HG02970 (cell line): ENCODE measurements around the gene ADCY7.

ENCODE experiments used
- ATAC-seq: cut with Tn5 transposase; IDR thresholded peaks from one replicate; pipeline ENCODE4 v1.9.1; 2021; ENCODE audit warnings: mild to moderate bottlenecking, moderate library complexity, moderate number of reproducible peaks; ENCODE audit not compliant: unreplicated experiment, low FRiP score

Gene ADCY7

GRCh38 chr16:50265716-50266336 is 525 bp upstream of the ADCY7 start:
- ATAC-seq = no peak

DNA sequence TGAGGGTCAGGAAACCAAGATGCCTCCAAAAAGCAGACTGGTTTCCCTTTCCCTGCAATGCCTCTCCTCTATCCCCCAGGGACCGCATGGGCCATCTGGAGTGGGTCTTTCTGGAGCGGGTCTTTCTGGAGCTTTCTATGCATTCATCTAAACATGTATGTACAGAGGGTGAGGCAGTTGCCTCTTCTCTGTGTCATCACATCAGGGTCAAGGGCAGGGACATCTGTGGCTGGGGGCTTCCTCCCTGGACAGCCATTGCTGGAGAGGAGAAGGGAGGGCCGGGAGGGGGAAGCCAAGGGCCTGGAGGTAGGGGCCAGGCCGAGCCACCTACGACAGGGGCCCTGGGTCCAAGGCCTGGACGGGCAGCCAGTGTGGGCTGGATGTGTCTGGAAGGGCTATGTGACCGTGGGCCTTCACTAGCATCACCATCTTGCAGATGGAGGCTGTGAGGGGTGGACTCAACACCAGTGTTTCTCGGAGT is 840 bp downstream of the ADCY7 start:
- no peak for ATAC-seq

GRCh38 chr16:50267651-50268050 is 1.3 kb downstream of the ADCY7 start:
- no peak for ATAC-seq

- ATAC-seq = no peak
These were observed 2.0 kb downstream of the ADCY7 start for GRCh38 chr16:50268352-50268751.

- no peak for ATAC-seq
These were observed 2.8 kb downstream of the ADCY7 start for GRCh38 chr16:50269061-50269705.

DNA sequence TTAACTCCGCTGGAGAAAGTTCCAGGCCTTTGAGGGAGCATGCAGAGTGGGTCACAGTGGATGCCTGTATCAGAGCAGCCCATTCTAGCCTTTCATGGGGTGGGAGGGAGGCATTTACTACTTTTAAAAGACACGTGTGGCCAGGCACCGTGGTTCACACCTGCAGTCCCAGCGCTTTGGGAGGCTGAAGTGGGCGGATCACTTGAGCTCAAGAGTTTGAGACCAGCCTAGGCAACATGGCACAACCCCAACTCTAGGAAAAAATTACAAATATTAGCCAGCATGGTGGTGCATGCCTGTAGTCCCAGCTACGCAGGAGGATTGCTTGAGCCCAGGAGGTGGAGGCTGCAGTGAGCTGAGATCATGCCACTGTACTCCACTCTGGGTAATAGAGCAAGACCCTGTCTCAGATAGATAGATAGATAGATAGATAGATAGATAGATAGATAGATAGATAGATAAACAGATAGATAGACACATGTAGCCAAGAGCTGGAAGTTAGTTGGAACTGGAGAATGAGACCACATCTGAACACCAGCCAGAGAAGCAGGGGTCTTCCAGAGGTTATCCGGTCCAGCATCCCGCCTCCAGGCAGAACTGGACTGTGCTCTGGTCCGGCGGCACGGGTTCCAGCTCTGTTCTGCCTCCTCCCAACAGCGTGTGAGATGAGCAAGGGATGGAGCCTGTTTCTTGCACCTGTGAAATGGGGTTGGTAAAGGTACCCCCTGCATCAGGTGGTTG is 3.6 kb downstream of the ADCY7 start:
- ATAC-seq = no peak

- ATAC-seq = no peak
These were observed 4.3 kb downstream of the ADCY7 start for GRCh38 chr16:50270510-50271147.

GRCh38 chr16:50271148-50272041 is 5.0 kb downstream of the ADCY7 start:
- ATAC-seq = no peak

- no peak for ATAC-seq
These were observed 5.8 kb downstream of the ADCY7 start for GRCh38 chr16:50272111-50272571.

- ATAC-seq = no peak
These were observed 6.5 kb downstream of the ADCY7 start for GRCh38 chr16:50272687-50273381.

DNA sequence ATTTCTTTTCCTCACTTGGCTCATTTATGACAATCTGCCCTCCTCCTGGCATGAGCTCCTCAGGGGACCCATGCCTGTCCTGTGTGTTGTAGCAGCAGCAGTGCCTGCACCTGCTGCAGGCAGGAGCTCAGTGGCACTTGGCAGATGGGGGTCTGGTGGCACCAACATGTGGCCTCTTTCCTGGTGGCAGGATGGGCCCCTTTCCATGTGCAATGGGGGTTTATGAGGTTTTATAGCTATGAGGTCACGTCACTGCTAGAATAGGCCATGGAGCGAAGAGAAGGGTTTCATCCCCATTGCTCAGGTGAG is 7.0 kb downstream of the ADCY7 start:
- no peak for ATAC-seq

DNA sequence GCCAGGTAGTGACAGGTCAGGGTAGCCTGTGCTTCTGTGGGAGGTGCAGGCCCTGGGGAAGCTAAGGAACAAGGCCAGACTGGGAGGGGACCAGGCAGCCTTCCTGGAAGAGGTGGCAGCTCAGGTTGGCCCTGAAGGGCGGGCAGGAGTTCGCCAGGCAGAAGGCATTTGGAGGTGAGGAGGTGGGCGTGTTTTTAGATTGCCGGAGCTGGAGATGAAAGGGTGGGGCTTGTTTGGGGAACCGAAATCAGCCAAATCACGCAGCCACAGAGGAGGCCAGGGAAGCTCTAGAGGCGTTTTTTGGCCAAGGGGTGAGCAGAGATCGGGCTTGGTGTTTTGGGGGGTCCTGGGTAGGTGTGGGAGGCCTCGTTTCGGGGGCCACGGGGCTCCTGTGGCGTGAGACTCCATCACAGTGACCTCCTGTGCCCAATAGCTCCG is 7.6 kb downstream of the ADCY7 start:
- no peak for ATAC-seq

- ATAC-seq = no peak
These were observed 8.2 kb downstream of the ADCY7 start for GRCh38 chr16:50274326-50275097.

- no peak for ATAC-seq
These were observed 8.7 kb downstream of the ADCY7 start for GRCh38 chr16:50275098-50275415.

DNA sequence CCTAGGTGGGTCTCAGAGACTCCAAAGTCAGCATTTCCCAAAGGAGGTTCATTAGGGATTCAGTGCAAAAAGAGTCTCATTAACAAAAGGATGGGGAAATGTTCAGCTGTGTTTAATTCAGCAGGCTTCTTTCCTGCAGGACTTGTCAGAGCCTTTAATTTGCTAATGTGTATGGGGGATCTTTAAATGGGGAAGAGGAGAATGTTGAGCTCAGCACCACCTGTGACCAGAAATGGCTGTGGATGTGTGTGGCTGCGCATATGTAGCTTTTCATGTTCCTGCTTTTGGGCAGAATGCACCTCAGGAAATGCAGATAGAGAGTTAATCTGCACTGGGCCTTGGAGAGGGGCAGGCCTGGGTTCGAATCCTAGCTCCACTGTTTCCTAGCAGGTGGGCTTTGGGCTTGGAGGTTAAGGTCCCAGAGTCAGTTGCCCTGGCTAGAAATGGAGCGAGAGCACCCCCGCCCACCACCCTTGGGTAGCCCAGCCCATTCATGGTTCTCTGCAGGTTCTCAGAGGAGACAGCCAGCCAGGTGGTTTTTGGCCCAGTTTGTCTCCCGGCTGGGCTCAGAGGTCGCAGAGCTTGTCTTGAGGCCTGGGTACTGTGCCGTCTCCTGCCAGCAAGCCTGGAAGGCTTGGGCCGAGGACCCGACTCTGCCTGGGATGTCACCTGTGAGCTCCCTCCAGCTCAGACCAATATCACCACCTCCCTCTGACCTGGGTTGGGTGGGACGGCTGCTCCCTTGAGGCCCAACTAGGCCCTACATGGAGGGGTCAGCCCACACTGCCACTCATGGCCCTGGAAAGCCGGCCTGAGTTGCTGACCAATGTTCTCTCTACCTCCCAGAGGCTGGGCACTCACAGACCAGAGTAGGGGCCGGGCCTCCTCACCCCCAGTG is 9.3 kb downstream of the ADCY7 start:
- no peak for ATAC-seq

DNA sequence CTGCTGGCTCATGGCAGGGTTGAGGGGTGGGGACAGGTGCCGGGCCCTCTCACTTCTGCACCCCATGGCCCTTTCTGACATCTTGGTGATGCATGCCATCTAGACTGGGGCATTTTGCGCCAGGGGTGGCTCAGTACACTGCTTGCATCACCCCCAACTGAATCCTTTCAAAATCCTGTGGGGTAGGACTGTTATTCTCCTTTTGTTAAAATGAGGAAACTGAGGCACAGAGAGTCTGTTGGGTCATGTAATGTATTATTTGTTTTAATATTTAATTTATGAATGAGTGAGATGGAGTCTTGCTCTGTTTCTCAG is 9.9 kb downstream of the ADCY7 start:
- no peak for ATAC-seq

DNA sequence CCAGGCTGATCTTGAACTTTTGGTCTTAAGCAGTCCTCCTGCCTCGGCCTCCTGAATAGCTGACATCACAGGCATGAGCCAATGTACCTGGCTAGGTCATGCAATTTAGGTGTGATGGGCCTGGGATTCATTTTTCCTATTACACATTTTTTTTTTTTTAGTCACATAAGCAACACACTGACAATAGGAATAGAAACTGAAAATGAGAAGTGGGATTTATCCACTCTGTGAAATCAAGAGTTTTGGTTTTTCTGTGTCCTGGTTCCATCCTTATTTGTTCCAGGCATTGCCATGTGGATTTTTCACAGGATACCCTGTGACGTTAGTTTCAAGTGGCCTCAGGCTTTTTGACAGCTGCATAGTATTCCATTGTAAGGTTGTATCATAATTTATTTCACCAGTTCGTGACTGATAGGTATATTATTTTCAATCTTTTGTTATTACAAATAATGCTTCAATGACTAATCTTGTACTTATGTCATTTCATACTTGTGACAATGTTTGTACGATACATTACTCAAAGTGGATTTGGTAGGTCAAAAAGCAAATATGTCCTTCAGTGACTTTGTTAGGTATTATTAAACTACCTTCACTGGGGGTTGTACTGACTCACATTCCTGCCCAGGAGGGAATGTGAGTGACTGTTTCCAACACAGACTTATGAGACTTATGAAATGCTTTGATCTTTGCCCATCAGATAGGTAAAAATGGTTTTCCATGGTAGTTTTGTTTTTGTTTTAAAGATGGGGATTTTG is 10.6 kb downstream of the ADCY7 start:
- no peak for ATAC-seq
